Measurements from ENCODE around the gene SAPCD2.

SAPCD2 gene

DNA sequence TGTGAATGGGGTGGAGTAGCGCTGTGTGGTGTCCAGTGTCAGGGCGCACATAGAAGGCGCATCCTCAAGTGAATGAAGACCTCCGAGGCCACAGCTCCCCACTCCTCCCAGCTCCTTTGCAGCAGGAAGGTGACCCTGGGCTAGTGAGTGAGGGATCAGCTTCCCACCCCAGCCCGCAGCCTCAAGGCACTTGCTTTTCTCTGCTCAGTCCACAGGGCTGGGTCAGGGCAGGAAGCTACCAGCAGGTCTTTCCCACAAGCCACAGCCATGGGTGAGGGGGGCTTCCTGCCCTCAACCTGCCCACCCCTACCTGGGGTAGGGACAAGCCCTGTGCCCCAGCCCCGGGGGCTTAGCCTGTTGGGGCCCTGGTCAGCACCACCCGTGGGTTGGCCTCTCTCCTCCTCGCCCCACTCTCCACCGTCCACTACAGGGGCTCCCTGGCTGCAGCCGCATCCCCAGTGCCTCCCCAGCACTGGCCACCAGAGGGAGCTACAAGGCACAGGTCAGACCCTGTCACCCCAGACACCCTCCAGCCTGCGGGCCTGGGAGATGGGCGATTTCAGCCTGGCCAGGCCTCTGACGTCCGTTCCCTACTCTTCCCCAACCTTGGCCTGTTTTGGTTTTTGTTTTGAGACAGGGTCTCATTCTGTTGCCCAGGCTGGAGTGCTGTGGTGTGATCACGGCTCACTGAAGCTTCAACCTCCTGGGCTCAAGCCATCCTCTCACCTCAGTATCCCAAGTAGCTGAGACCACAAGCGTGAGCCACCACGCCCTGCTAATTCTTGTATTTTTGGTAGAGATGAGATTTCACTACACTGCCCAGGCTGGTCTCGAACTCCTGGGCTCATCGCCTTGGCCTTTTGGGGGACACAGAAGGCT is 41.1 kb downstream of the SAPCD2 start:
- DNase-seq = peak; percentile 75

DNA sequence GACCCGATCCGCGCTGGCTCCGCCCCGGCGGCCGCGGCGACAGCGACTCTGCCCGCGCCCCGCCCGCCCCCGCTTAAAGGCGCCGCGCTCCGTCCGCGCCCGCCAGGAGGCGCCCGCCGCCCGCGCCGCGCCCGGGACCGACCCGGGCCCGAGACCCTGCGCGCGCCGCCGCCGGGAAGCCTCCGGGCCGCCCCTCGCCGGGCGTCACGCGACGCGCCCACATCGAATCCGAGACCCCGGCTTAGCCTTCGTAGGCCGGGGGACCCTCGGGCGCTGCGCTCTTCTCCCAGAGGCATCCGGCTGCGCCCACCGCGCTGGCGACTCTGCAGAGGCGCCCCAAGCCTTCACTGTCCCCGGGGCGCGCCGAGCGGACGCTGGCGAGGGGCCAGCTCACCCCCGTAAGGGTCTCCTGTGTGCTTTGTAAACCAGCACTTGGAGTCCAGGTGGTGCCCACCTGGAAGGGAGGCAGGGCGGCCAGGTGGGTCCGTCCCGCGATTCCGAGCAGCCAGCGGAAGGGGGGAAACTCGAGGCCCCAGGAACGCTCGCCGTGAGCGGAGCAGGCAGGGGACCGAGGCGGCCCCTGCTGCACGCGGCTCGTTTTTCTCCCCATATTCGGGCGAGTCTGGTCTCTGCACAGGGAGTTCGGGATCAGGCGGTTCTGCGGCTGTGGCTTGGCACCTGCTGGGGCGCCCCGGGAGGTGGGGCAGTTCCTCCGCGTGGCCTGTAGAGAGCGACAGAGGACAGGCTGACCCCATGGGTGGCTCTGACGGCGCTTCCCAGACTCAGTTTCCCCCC is 41.9 kb downstream of the SAPCD2 start:
- peak; percentile 68 for DNase-seq

DNA sequence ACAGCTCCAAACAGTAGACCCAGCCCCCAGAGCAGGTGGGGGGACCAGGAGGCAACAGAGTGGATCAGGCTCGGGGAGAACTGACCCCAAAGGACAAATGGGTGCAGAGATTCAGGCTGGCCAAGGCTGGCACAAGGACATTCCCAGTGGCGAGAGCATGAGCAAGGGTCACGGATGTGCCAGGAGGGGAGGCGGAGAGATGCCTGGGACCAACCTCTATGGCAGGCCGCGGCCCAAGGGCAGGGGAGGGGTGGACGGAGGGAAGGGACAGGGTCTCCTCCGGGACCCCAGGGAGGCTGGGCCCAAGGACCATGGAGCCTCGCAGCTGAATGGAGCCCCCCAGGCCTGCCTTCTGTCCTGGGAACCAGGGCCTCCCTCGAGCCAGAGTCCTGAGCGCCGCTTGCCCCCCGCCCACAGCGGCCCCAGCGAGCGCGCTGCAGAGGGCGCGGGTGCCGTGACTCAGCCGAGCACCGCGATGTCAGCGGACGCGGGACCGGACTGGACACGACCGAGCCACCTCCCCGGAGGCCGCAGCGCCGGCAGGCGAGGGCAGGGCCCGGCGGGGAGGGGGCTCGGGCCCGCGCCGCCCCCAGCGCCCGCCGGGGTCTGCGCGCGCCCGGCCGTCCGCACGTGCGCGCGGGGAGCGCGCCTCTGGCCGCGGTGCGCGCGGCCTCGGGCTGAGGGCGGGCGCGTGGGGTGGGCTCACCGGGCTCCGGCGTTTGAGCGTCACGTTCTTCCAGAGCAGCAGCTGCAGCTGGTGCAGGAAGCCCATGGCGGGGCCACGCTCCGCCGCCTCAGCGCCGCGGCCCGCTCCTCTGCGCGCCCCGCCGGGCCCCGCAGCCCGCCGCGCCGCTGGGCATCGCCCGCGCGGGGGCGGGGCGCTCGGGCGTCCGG is 42.7 kb downstream of the SAPCD2 start, which contains the start of gene ABCA2:
TSS of gene ABCA2 (minus strand) at position 869 of the 894 bp plus-strand sequence. CDS start at position 772, 97 bp downstream.
- no peak for DNase-seq

- DNase-seq = no peak
Measured at GRCh38 chr9:137026828-137027227, 43.5 kb downstream of the SAPCD2 start.

DNA sequence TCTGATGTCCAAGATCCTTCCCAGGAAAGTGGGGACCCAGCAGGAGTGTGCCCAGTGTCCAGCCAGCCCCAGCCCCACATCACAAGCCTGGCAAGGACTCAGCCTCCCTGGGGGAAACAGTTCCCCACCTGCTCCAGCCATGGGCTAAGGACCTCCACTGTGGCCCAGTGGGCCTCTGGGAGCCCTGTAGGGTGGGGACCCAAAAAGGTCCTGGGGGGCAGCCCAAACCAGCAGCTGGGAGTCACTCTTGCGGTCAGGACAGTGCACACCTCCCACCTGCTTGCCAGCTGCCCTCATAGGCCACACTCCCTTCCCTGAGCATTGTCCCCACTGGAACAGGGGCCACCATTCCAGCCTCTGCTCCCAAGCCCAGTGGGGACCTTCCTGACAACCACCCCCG is 44.0 kb downstream of the SAPCD2 start:
- no peak for DNase-seq

DNA sequence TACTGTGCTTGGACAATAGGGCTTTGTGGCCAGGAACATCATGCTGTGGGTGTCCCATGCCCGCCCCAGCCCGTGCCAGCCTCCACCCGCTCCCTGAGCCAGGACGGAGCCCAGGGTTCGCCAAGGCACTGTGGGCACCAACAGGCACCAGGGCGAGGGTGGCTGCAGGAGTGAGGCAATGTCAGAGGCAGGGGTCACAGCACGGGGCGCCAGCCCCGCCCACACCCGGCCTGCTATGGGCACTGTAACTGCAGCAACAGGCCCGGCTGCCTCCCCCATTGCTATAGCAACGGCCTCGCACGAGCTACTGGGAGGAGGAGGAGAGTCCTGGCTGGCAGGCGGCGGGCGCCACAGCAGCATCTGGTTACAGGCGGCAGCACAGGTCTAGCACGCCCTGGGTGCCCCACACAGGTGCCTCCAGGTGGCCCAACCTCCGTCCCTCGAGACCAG is 44.8 kb downstream of the SAPCD2 start:
- no peak for DNase-seq

DNA sequence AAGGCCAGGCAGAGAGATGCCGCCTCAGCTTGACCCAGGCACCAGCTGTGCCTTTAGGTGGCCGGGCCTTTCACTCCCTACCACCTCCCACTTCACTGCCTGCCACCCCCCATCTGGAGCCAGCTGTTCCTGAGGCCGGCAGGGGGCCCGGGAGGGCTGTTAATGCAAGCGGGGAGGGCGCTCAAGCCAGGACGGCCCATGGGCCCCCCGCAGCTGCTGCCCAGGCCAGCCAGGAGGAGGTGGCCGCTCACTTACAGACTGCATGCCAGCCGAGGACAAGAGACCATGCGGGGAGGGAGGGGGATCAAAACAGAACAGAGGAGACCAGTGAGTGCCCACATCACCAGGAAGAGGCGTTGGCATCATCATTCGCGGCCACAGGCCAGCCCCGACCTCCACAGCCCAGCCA is 46.8 kb downstream of the SAPCD2 start:
- DNase-seq = no peak

GRCh38 chr9:137023157-137023556 is 47.2 kb downstream of the SAPCD2 start:
- no peak for DNase-seq

DNA sequence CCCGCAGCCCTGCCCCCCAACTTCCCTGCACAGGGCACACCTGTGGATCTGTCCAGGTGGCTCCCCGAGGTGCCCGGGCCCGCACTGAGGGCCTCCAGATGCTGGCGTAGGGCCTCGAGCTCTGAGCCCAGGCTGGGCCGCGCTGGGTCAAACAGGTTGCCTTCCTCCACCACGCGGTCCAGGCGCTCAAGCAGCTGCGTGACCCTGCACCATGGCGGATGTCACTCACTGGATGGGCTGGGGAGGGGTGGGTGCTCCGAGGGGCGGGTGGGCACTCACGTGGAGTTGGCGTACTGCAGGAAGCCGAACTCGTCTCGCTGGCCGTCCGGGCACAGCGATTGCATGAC is 47.7 kb downstream of the SAPCD2 start:
- no peak for DNase-seq

GRCh38 chr9:137021979-137022661 is 48.2 kb downstream of the SAPCD2 start:
- DNase-seq = peak; percentile 74

GRCh38 chr9:137021568-137021978 is 48.8 kb downstream of the SAPCD2 start:
- no peak for DNase-seq

DNA sequence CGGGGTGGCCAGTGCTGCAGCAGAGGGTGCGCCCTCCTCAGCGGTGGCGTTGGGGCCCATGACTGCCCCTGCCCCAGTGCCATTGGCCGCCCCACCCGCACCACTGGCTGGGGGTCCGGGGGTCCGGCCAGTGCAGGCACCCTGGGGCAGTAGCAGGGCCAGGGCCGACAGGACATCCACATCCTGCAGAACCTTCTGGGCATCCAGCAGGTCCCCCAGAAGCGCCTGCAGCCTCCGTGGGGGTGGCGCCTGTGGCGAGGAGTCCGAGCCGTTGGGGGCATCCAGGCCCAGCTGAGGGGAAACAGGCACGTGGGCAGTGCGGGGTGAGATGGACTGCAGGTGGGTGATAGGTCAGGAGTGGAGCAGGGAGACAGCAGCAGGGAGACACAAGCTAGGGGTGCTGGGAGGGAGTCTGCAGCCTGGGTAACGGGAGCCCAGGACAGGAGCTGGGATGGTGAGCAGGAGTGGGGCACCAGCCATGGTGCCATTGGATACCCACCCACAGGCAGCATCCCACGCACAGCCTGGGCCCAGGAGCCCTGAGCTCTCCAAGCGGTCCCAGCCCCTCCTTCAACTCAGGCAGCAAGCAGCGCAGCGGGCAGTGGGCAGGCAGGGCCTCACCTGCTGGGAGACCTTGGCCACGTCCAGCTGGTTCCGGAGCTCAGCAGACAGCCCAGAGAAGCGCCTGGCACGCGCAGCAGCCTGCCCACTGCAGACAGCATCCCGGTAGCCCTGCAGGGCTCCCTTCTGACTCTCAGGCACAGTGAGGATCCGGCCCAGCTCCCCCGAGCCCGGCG is 49.4 kb downstream of the SAPCD2 start:
- no peak for DNase-seq

DNA sequence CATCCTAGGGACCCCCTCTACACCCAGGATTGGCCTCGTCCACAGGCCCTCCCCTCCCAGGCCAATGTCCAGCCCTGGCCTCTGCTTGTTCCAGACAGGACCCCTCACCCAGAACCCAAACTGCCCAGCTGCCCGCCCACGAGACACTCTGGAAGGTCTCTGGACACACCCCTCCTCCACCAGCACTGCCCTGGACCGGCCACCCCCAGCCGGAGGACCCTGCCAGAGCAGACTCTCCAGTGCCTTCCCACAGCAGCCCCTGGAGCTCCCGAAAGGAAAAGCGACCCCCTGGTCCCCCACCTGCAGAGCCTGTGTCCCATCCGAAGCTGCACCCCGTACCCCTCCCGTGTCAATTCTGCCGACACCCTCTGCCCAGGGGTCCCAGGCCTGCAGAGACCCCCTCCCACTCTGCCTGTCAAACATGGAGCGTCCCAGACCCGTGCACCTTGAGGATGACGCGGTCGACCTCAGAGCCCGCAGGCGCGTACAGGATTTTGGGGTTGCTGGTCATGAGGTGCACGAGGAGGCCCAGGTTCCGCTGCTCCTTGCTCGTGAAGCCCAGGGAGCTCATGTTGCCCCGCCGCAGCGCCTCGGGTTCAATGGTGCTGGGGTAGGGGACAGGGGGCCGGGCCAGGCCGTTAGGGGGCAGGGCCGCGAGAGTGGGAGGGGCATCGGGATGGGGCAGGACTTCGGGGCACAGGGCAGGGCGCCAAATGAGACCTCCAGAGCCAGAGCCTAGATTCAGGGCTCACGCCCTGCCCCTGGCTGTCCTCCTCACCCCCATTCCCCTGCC is 50.3 kb downstream of the SAPCD2 start:
- no peak for DNase-seq

GRCh38 chr9:137018761-137019559 is 51.4 kb downstream of the SAPCD2 start:
- no peak for DNase-seq

DNA sequence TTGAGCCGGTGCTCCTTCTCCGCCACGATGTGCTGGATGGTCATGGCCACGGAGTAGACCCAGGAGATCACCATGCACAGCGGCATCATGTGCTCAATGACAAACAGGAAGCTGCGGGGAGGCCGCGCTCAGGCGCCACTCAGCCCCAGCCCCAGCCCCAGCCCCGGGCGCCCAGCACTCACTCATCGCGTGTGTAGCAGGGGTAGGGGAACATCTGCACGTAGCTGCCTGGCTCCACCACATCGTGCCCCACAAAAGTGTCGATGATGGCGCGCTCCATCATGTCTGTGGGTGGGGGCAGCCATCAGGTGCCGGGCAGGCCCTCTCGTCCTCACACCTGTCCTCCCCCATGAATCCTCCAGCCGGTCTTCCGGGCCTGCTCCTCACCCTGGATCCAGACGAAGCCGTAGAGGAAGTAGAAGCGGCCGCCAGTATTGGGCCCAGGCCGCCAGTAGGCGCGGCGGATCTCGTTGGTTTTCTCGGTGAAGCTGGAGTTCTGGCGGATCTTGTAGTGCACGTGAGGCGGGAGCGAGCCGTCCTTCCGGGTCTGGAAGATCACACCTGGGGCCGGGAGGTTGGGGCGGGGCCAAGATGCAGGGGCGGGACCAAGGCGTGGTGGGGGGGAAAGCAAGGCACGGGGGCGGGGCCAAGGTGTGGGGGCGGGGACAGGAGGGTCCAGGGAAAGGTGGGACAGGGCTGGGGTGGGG is 52.4 kb downstream of the SAPCD2 start:
- no peak for DNase-seq

- no peak for DNase-seq
Measured at GRCh38 chr9:137017071-137017470, 53.3 kb downstream of the SAPCD2 start.

DNA sequence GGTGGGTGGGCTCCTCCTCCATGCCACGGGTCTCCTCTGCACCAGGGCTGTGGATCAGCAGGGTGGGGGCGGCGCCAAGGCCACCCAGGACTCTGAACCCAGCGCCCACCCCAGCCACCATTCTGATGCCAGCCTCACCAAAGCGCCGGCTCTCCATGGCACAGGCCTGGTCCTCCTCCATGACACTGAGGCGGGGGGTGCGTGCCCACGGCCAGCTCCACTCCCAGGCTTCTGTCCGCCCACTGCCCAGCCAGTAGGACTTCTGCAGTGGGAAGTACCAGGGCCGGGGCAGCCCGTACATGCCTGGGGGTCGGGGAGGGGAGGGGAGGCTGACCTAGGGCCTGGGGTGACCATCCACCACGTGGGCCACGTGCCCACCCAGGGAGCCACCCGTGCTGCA is 53.9 kb downstream of the SAPCD2 start:
- DNase-seq = no peak

DNA sequence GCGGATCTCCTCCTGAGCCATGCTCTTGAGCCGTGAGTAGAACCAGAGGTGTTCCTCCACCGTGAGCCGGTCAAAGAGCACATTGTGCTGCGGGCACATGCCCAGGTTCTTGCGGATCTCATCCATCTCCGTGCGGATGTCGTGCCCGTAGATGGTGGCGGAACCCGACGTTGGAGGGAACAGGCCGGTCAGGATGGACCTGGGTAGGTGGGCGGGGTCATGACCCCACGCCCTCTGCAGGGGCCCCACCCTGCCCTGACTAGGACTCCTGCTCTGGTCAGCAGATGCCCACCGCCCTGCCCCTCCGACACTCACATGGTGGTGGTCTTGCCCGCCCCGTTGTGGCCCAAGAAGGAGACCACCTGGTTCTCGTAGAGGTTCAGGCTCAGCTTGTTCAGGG is 54.4 kb downstream of the SAPCD2 start:
- no peak for DNase-seq

DNA sequence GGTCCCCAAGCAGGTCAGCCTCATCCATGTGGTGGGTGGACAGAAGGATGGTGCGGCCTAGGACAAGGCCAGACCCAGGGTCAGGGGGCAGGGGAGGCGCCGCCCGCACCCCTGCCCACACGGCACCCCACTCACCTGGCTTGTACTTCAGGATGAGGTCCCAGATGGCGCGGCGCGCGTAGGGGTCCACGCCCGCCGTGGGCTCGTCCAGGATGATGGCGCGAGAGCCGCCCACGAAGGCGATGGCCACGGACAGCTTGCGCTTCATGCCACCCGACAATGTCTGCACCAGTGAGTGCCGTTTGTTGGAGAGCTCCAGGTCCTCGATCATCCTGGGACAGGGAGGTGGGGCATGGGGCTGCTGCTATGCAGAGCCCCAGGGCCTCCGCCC is 54.8 kb downstream of the SAPCD2 start:
- no peak for DNase-seq

Data from stimulated activated CD4-positive, alpha-beta T cell treated with anti-CD3 and anti-CD28 coated beads, Interleukin-4, amount 100 ng/mL, for 1 hour (primary cell).